ENCODE results near the gene TEX19.

TEX19 gene

DNA sequence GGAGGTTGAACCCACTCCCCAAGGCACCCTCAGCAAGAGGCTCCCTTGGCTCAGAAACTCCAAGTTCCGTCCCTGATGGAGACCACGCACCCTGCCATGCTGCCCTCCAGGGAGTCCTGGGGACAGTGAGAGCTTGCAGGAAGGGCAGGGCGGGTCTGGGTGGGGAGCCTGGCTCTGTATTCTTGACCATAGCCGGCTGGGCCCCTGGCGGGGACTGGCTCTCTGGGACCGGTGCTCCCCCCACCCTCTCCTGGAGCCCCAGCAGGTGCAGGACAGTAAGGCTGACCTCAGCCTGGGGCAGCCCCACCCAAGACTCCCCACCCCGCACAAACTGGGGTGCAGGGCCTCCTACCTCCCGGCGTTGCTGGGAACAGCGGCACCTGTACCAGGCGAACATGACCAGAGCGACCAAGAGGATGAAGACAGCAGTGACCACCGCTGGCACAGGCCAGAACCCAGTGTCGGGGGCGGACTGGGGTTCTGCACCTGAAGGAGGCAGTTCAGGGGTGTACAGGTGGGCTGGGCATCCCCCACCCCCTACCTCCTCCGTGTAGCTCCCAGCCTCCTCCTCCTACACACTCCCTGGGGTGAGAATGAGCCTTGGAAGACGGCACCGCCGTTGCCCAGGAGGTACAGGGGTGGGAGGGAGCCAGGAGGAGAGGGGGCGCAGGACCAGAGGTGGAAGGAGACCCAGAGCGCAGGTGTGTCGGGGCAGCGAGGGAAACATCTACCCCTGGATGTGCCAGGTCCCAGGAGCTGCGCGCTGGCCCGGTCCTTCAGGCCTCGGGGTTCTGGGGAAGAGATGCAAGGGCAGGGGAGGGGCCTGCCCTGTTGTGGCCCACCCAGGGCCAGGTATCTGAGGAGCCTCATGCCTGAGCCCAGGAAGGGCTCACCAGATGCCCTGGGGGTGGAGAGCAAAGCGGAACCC lies 36.3 kb upstream of the TEX19 start:
- peak; percentile 29 for DNase-seq

GRCh38 chr17:82323514-82324234 lies 35.4 kb upstream of the TEX19 start:
- DNase-seq: peak; percentile 33

GRCh38 chr17:82324566-82325285 lies 34.3 kb upstream of the TEX19 start:
- peak; percentile 33 for DNase-seq

GRCh38 chr17:82325286-82326180 lies 33.5 kb upstream of the TEX19 start:
- peak; percentile 28 for DNase-seq

GRCh38 chr17:82327289-82327688 lies 31.8 kb upstream of the TEX19 start:
- no peak for DNase-seq

DNA sequence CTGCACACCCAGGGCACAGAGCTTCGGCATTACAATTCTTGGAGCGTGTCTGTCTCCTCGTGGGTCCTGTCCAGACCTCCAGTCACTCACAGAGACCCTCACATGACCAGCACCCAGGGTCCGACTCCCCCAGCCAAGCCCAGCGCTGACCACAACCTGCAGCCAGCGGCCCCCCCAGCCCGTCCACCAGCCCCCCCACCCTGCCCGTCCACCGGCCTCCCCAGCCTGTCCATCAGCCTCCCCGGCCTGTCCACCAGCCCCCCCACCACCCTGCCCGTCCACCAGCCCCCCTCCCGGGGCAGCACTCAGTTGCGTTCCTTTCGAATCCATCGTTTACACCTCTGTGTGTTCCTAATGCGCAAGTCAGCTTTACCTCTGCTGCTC lies 31.3 kb upstream of the TEX19 start:
- no peak for DNase-seq

- peak; percentile 28 for DNase-seq
Measured at GRCh38 chr17:82328141-82328993, 30.7 kb upstream of the TEX19 start.

GRCh38 chr17:82328994-82329507 lies 30.0 kb upstream of the TEX19 start:
- DNase-seq: no peak

- no peak for DNase-seq
Measured at GRCh38 chr17:82329683-82330321, 29.2 kb upstream of the TEX19 start.

DNA sequence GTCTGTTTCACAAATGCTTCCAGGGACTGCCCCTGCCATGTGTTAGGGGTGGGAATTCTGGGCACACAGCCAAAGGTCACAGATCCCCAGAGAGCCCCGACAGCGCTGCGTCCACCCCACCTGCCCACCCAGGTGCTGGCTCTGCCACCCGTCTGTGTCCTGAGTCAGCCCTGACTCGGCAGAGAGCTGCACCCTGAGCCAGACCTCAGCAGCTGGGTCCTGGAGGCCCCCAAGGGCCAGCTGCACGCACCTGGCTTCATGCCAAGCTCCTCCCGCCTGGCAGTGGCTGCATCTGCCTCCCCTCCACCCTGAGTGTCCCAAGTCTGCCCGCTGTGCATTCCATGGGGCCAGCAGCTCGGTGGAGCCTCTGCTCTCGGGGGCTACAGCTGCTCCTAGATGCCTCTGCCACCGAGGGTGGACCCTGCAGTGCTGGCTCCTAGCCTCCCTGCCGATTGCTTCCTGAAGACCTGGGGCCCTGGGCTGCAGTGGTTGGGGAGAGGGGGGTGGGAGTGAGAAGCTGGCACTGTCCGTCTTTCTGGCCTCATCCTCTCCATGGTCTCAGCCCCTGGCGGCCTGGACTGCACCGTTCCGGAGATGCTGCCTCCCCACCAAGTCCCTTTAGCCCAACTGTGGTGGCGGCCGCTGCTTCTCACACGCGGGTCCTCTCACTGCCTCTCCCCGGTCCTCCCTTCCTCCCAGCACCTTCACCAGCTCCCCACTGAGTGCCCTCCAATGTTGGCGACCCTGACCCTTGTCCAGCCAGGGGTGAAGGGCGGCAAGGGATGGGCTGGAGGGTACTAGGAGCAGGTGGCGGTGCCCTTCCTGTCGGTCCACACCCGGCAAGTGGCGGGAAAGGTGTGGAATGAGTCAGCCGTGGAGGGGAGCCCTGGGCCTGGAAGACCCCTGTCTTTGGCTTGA lies 28.5 kb upstream of the TEX19 start:
- no peak for DNase-seq

DNA sequence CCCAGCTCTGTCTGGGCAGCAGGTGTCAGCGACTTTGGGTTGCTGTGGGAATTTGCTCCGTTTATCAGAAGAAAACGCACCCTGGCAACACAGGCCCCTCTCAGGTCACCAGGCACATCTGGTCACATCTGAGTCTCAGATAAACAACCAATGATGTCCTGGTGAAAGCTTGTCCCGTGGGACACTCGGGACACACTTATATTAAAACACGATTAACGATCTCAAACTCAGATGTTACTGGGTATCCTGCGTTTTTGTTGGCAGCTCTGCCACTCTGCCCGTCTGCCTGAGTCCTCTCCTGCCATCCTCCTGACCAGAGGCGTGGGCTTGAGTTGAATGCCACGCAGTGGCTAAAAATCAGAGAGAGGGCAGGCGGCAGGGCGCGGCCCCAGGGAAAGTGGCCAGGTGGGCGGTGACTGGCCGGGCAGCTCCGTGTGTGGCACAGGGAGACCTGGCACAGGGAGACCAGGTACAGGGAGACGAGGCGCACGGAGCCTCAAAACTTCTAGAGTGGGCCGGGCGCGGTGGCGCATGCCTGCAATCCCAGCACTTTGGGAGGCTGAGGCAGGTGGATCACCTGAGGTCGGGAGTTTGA lies 27.6 kb upstream of the TEX19 start:
- no peak for DNase-seq

GRCh38 chr17:82332669-82333278 lies 26.3 kb upstream of the TEX19 start:
- DNase-seq: no peak

DNA sequence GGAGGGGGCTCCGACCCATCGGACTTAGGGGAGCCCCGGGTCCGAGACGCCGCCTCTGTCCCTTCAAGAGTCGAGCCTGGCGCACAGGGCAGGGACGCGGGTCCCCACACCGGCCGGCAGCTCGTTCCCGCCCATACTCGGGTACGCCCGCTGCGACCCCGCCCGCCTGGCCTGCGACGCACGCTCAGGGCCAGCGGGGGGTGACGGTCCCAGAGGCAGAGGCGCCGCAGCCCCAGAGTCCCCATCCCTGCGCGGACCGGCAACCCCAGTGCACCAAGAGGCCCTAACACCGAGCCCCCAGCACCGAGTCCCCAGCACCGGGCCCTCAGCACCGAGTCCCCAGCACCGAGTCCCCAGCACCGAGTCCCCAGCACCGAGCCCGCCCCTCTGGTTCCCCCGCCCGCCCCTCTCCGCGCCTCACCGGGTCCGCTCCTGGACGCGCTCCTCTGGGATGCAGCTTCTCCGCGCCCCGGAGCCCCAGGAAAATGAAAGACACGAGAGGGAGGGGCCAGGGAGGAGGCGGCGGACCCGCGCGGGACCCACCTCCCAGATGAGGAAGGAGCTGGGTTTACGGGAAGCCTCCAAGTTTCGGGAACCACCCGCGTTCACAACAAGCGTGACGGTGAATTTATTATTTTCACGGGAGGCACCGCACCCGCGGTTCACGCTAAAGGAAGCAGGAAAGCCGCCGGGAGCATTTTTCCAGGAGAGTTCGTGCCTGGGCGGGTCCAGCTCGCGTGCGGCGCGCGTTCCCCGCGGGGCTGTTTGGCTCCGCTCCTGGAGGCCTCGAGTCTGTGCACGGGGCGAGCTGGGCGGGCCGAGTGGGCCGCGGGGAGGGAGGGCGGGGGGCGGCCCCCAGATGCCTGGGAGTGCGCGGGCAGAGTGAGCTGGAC lies 25.5 kb upstream of the TEX19 start, which contains the start of gene SECTM1:
Gene SECTM1, minus strand, starts transcription at position 488 of the 893 bp plus-strand sequence. CDS start 6,526 bp downstream, outside the sequence.
- no peak for DNase-seq

DNA sequence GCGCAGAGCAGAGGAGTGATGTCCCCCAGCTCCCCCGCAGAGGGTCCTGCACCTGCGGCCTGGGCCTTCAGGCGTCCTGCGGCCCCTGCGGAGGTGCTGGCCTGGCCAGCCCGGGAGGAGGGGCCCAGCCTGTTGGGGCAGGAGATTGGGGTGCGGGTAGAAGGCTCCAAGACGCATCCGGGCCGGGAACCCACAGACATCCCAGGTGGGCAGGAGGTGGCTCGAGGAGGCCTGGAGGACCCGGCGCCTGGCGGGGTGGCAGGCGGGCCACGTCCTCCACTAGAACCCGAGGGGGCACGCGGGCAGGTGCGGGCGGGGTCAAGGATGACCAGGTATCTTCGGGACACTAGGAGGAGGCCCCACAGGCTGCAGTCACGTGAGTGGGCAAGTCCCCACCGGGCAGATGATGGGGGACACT lies 24.8 kb upstream of the TEX19 start:
- no peak for DNase-seq

DNA sequence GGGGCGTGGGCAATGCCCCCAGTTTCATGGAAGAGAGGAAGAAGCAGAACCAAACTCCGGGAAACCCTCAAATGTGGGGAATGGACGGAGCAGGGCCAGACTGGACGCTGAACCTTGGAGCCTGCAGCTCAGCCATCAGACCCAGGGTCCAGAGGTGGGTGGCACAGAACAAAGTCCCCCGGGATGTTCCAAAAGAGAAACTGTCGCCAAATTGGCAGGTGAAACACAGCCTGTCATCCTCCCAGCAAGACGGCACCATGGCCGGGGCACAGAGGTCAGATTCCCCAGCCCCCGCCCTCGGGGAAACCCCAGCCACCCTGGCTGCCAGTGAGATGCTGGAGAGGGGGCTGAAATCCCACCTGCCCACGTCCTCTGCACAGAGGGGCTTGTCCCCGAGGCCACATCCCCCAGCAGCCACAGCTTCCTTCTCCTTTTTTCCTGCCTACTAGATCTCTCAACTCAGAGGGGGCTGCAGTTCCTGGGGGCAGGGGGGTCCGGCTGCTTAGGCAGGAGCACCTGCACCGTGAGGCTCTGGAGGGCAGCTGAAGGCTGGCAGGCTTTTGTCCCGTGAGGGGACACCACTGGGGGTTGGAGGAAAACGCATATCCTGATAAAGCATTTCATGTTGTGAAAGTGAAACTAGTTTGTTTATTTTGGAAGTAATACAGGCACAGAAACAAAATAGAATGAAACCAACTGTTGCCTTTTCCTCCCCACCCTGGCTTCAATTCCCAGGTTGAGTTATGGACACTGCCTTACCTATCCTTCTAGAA lies 24.2 kb upstream of the TEX19 start:
- DNase-seq: no peak

GRCh38 chr17:82338858-82339633 lies 20.0 kb upstream of the TEX19 start:
- no peak for DNase-seq
